GM20431 (cell line): ENCODE measurements around the gene KIF5B.
"Not testable (repeated sequence)": the region's sequence is repeated elsewhere in the genome, so short reads cannot be mapped to it uniquely, and the experiment has no call there.

ENCODE experiments used
- in situ Hi-C: fragments of 300-500 bp; cut with MseI, MboI; formaldehyde crosslinking; loops from one replicate; pipeline ENCODE4 v1.15.0; 2020; ENCODE audit warnings: low sequenced_read_pairs; ENCODE audit not compliant: unreplicated experiment

KIF5B gene

GRCh38 chr10:32056136-32057035 is at the start of gene KIF5B:
KIF5B (minus strand) TSS chr10:32056425; CDS start chr10:32055973, 452 bp downstream.
- in situ Hi-C loops: no loop called here

- in situ Hi-C loops: no loop called here
These were observed 49.7 kb upstream of the KIF5B start for GRCh38 chr10:32105782-32106382.

- in situ Hi-C loops: no loop called here
These were observed 48.6 kb upstream of the KIF5B start for GRCh38 chr10:32104622-32105509.

- in situ Hi-C loops: no loop called here
These were observed 48.0 kb upstream of the KIF5B start for GRCh38 chr10:32104181-32104580.

GRCh38 chr10:32103721-32104120 is 47.5 kb upstream of the KIF5B start:
- in situ Hi-C loops: no loop called here

- in situ Hi-C loops: not testable (repeated sequence)
These were observed 42.5 kb upstream of the KIF5B start for GRCh38 chr10:32098566-32099259.

- in situ Hi-C loops: no loop called here
These were observed 39.0 kb upstream of the KIF5B start for GRCh38 chr10:32095116-32095733.

GRCh38 chr10:32093650-32094049 is 37.4 kb upstream of the KIF5B start:
- in situ Hi-C loops: no loop called here

- in situ Hi-C loops: no loop called here
These were observed 34.8 kb upstream of the KIF5B start for GRCh38 chr10:32091046-32091445.

GRCh38 chr10:32084185-32084851 is 28.1 kb upstream of the KIF5B start:
- in situ Hi-C loops: no loop called here

GRCh38 chr10:32077896-32078485 is 21.8 kb upstream of the KIF5B start:
- in situ Hi-C loops: no loop called here

GRCh38 chr10:32073659-32074058 is 17.4 kb upstream of the KIF5B start:
- in situ Hi-C loops: no loop called here

GRCh38 chr10:32073128-32073527 is 16.9 kb upstream of the KIF5B start:
- in situ Hi-C loops: no loop called here

GRCh38 chr10:32072025-32072800 is 16.0 kb upstream of the KIF5B start:
- in situ Hi-C loops: no loop called here

GRCh38 chr10:32070645-32071044 is 14.4 kb upstream of the KIF5B start:
- in situ Hi-C loops: no loop called here

GRCh38 chr10:32068569-32068968 is 12.3 kb upstream of the KIF5B start:
- in situ Hi-C loops: no loop called here

- in situ Hi-C loops: not testable (repeated sequence)
These were observed 11.7 kb upstream of the KIF5B start for GRCh38 chr10:32067931-32068330.

- in situ Hi-C loops: no loop called here
These were observed 9.6 kb upstream of the KIF5B start for GRCh38 chr10:32065856-32066255.
